ENCODE measurements around the gene FKBP2. TPM values are rescaled to one million over a fixed set of nuclear protein-coding genes. Genes with fewer than 3 reads are reported as not detected.

The FKBP2 gene
- total RNA-seq, 1 donor from 2014 or later, result 31.4 TPM

DNA sequence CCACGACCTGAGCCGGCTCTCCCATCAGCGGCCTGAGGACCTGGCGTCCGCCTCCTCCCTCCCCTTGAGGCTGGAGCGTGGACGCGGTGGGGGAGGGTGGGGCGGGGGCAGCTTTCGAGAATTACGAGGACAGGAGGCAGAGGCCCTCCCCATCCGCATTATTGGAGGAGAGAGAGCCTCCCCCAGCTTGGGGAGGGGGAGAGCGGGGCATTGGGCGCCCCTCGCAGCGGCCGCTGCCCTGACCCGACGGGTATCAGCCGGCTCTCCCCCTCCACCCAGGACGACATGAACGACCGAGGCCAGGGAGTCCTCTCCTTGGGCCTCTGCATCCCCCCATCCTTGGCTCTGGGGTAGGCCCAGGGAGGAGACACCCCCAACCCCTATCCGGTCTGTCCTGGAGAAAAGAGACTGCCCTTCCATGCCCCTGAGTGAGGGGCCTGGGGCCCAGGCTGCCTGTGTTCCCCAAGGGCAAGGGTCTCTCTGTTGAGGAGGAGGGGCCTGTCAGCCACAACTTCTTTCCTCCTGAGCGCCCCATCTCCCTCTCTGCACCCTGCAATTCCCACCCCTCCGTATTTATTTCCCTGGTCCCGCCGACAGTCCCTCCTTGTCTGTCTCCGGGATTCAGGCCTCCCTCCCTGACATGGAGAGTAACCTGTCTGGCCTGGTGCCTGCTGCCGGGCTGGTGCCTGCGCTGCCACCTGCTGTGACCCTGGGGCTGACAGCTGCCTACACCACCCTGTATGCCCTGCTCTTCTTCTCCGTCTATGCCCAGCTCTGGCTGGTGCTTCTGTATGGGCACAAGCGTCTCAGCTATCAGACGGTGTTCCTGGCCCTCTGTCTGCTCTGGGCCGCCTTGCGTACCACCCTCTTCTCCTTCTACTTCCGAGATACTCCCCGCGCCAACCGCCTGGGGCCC, 45.2 kb downstream of the FKBP2 start:
- Mint-ChIP-seq H3K9me3 (no peaks in the 10 kb centered on the region), H3K36me3 (ENCODE audit: low read depth) (peaks cover 11% of the 10 kb centered on the region), H3K27me3 (peaks cover 7% of the 10 kb centered on the region), H3K4me1 (peaks cover 22% of the 10 kb centered on the region), H3K27ac (peak overlapping the region; percentile 59), H3K4me3 (peak overlapping the region; percentile 78)
- TF ChIP-seq, protein P1, sequence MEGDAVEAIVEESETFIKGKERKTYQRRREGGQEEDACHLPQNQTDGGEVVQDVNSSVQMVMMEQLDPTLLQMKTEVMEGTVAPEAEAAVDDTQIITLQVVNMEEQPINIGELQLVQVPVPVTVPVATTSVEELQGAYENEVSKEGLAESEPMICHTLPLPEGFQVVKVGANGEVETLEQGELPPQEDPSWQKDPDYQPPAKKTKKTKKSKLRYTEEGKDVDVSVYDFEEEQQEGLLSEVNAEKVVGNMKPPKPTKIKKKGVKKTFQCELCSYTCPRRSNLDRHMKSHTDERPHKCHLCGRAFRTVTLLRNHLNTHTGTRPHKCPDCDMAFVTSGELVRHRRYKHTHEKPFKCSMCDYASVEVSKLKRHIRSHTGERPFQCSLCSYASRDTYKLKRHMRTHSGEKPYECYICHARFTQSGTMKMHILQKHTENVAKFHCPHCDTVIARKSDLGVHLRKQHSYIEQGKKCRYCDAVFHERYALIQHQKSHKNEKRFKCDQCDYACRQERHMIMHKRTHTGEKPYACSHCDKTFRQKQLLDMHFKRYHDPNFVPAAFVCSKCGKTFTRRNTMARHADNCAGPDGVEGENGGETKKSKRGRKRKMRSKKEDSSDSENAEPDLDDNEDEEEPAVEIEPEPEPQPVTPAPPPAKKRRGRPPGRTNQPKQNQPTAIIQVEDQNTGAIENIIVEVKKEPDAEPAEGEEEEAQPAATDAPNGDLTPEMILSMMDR (IDR thresholded peaks at IDR 0.05), result no peak
- intact Hi-C loops (cut with micrococcal nuclease), result loop anchor here (1.0 to 2.0 kb wide), 7 partner anchors 15 to 56 kb away; partner anchors contain the start of genes CCDC88B, DNAJC4, ESRRA and FKBP2
- CTCF ChIA-PET, result interaction anchor here (0.5 to 2.2 kb wide), 5 partner anchors 15 to 487 kb away, joined by 3 to 11 read pairs (median 4); partner anchors contain the start of genes CATSPERZ, ESRRA and PRDX5
- POLR2A ChIA-PET, result interaction anchor here (1.9 to 5.8 kb wide), 5 partner anchors 16 to 101 kb away, joined by 14 to 119 read pairs (median 24); partner anchors contain the start of genes ESRRA, FERMT3, PRDX5 and STIP1
- ATAC-seq (ENCODE audit: low read depth) (no peak), DNase-seq (no peak)

DNA sequence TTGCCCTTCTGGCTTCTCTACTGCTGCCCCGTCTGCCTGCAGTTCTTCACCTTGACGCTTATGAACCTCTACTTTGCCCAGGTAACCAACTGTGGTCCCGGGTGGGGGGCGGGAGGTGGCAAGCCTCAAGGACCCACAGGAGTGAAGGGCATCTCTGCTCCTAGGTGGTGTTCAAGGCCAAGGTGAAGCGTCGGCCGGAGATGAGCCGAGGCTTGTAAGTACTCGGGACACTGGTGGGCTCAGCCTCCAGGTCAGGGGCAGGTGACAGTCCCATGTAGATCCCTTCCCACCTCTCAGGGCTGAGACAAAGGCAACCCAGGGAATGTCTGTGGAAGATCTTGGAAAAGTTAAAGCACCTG, 45.9 kb downstream of the FKBP2 start:
- DNase-seq (no peak), ATAC-seq (ENCODE audit: low read depth) (no peak)
- POLR2A ChIA-PET, result interaction anchor here (3.7 to 5.8 kb wide), 2 partner anchors 16 to 17 kb away, joined by 24 to 119 read pairs; partner anchors contain the start of gene ESRRA
- H3K4me3 Mint-ChIP-seq, result peak overlapping the region; percentile 78
- intact Hi-C loops (cut with micrococcal nuclease), result no loop called here
- TF ChIP-seq, protein P1 (IDR thresholded peaks at IDR 0.05), result no peak
- CTCF ChIA-PET, result interaction anchor here (0.9 kb wide), 2 partner anchors 18 to 82 kb away, joined by 3 to 6 read pairs; partner anchors contain the start of gene ESRRA
- H3K27ac Mint-ChIP-seq, result peak overlapping the region; percentile 59
- no peaks in the 10 kb centered on the region for H3K9me3 Mint-ChIP-seq
- H3K27me3 Mint-ChIP-seq, result peaks cover 7% of the 10 kb centered on the region
- peaks cover 6% of the 10 kb centered on the region for H3K36me3 Mint-ChIP-seq (ENCODE audit: low read depth)
- H3K4me1 Mint-ChIP-seq, result peaks cover 21% of the 10 kb centered on the region

DNA sequence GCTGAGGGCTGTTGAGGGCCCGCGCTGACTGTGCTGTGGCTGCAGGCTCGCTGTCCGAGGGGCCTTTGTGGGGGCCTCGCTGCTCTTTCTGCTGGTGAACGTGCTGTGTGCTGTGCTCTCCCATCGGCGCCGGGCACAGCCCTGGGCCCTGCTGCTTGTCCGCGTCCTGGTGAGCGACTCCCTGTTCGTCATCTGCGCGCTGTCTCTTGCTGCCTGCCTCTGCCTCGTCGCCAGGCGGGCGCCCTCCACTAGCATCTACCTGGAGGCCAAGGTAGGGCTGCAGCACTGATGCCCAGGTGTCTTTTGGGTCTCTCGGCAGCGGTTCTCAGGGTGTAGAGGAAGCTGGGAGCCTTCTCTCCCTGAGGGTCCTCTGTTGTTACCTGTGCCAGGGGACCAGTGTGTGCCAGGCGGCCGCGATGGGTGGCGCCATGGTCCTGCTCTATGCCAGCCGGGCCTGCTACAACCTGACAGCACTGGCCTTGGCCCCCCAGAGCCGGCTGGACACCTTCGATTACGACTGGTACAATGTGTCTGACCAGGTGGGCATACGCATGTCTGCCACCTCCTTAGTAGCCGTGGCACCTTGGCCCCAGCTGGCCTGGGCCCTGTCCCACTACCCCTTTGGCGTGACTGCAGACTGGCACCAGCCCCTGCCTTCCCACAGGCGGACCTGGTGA, 46.9 kb downstream of the FKBP2 start:
- DNase-seq (no peak), ATAC-seq (ENCODE audit: low read depth) (no peak)
- intact Hi-C loops (cut with micrococcal nuclease), result no loop called here
- POLR2A ChIA-PET, result interaction anchor here (0.6 kb wide), 1 partner anchor 70 kb away, joined by 8 read pairs; no protein-coding TSS in a partner anchor
- peaks cover 10% of the 10 kb centered on the region for H3K27me3 Mint-ChIP-seq
- H3K27ac Mint-ChIP-seq, result no peak overlapping the region
- CTCF ChIA-PET, result interaction anchor here (1.2 kb wide), 1 partner anchor 83 kb away, joined by 5 read pairs; no protein-coding TSS in a partner anchor
- peak overlapping the region; percentile 11 for H3K4me3 Mint-ChIP-seq
- peaks cover 23% of the 10 kb centered on the region for H3K4me1 Mint-ChIP-seq
- H3K9me3 Mint-ChIP-seq, result no peaks in the 10 kb centered on the region
- peaks cover 2% of the 10 kb centered on the region for H3K36me3 Mint-ChIP-seq (ENCODE audit: low read depth)
- TF ChIP-seq, protein P1 (IDR thresholded peaks at IDR 0.05), result no peak

DNA sequence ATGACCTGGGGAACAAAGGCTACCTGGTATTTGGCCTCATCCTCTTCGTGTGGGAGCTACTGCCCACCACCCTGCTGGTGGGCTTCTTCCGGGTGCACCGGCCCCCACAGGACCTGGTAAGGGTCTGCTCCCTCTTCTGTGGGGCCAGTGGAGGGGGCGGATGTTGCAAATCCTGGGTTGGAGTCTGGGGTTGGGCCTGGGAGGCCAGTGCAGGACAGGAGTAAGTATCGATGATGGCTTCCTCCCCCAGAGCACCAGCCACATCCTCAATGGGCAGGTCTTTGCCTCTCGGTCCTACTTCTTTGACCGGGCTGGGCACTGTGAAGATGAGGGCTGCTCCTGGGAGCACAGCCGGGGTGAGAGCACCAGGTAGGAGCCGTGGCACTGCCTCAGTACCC, 47.5 kb downstream of the FKBP2 start:
- H3K27ac Mint-ChIP-seq, result no peak overlapping the region
- no peaks in the 10 kb centered on the region for H3K9me3 Mint-ChIP-seq
- DNase-seq (no peak), ATAC-seq (ENCODE audit: low read depth) (no peak)
- TF ChIP-seq, protein P1 (IDR thresholded peaks at IDR 0.05), result no peak
- peaks cover 20% of the 10 kb centered on the region for H3K4me1 Mint-ChIP-seq
- intact Hi-C loops (cut with micrococcal nuclease), result no loop called here
- CTCF ChIA-PET, result interaction anchor here (0.9 to 1.2 kb wide), 2 partner anchors 17 to 83 kb away, joined by 4 to 5 read pairs; no protein-coding TSS in a partner anchor
- H3K36me3 Mint-ChIP-seq (ENCODE audit: low read depth), result no peaks in the 10 kb centered on the region
- POLR2A ChIA-PET, result interaction anchor here (0.6 kb wide), 2 partner anchors 43 to 70 kb away, joined by 4 to 8 read pairs; no protein-coding TSS in a partner anchor
- peaks cover 15% of the 10 kb centered on the region for H3K27me3 Mint-ChIP-seq
- no peak overlapping the region for H3K4me3 Mint-ChIP-seq

All from activated B cell treated with CpG ODN at 0.5 μM for 24 hours (primary cell).